GM08714 (cell line): ENCODE results near the gene SLC4A9.

Experiments
- H3K4me3 ChIP-seq: fragments of 200-500 bp; sonication (Bioruptor generic); 2 replicates; pipeline ENCODE4 v1.5.1; 2014; ENCODE audit warnings: mild to moderate bottlenecking, low read length, inconsistent platforms
- ZNF274 ChIP-seq: IDR thresholded peaks from 2 replicates; pipeline ENCODE4 v1.6.1; 2012; ENCODE audit warnings: mild to moderate bottlenecking, low read depth, low read length

The SLC4A9 gene

GRCh38 chr5:140346348-140347221 lies 13.4 kb upstream of the SLC4A9 start, which contains the start of gene HBEGF:
Gene HBEGF (minus strand): TSS chr5:140346603. CDS start chr5:140346328, 275 bp downstream.
- TF ChIP-seq ZNF274 = no peak
- peak within 1 kb of the TSS; percentile 70 for H3K4me3 ChIP-seq

- H3K4me3 ChIP-seq = peak overlapping the region; percentile 70; the same call in 1 of the 2 replicates
- TF ChIP-seq ZNF274 = no peak
Observed at GRCh38 chr5:140347360-140347759, 12.6 kb upstream of the SLC4A9 start.

GRCh38 chr5:140348104-140348503 lies 11.9 kb upstream of the SLC4A9 start:
- H3K4me3 ChIP-seq = no peak overlapping the region
- TF ChIP-seq ZNF274 = no peak

- no peak for TF ChIP-seq ZNF274
- H3K4me3 ChIP-seq = no peak overlapping the region
Observed at GRCh38 chr5:140349244-140349643, 10.8 kb upstream of the SLC4A9 start.

- no peak overlapping the region for H3K4me3 ChIP-seq
- TF ChIP-seq ZNF274 = no peak
Observed at GRCh38 chr5:140351609-140352334, 8.2 kb upstream of the SLC4A9 start.

- H3K4me3 ChIP-seq = no peak overlapping the region
- TF ChIP-seq ZNF274 = no peak
Observed at GRCh38 chr5:140355546-140355945, 4.4 kb upstream of the SLC4A9 start.

- no peak for TF ChIP-seq ZNF274
Observed at GRCh38 chr5:140356853-140357725, 2.9 kb upstream of the SLC4A9 start.

GRCh38 chr5:140357726-140358093 lies 2.3 kb upstream of the SLC4A9 start:
- TF ChIP-seq ZNF274 = no peak
- no peak overlapping the region for H3K4me3 ChIP-seq

More at GRCh38 chr5:140356853-140357725, 2.9 kb upstream of the SLC4A9 start:
- no peak overlapping the region for H3K4me3 ChIP-seq

- no peak for TF ChIP-seq ZNF274
- no peak overlapping the region for H3K4me3 ChIP-seq
Observed at GRCh38 chr5:140358738-140359310, 1.2 kb upstream of the SLC4A9 start.

GRCh38 chr5:140360681-140361479 lies 886 bp downstream of the SLC4A9 start:
- TF ChIP-seq ZNF274 = no peak
- no peak overlapping the region for H3K4me3 ChIP-seq

GRCh38 chr5:140361901-140362300 lies 1.9 kb downstream of the SLC4A9 start:
- H3K4me3 ChIP-seq = no peak overlapping the region
- TF ChIP-seq ZNF274 = no peak

GRCh38 chr5:140362311-140362710 lies 2.3 kb downstream of the SLC4A9 start:
- H3K4me3 ChIP-seq = no peak overlapping the region

GRCh38 chr5:140362875-140363630 lies 3.1 kb downstream of the SLC4A9 start:
- H3K4me3 ChIP-seq = peak overlapping the region; percentile 28; the same call in 1 of the 2 replicates
- TF ChIP-seq ZNF274 = no peak

More at GRCh38 chr5:140362311-140362710, 2.3 kb downstream of the SLC4A9 start:
- TF ChIP-seq ZNF274 = no peak
